ENCODE data around the gene UPK1A. TPM values are rescaled to one million over a fixed set of nuclear protein-coding genes. Genes with fewer than 3 reads are reported as not detected.
A peak's percentile ranks its signal among the peaks of the same experiment; 100 is the strongest.
"Not testable (repeated sequence)": the region's sequence is repeated elsewhere in the genome, so short reads cannot be mapped to it uniquely, and the experiment has no call there.

The UPK1A gene
- total RNA-seq, 1 experiment from 2014 or later = not detected

DNA sequence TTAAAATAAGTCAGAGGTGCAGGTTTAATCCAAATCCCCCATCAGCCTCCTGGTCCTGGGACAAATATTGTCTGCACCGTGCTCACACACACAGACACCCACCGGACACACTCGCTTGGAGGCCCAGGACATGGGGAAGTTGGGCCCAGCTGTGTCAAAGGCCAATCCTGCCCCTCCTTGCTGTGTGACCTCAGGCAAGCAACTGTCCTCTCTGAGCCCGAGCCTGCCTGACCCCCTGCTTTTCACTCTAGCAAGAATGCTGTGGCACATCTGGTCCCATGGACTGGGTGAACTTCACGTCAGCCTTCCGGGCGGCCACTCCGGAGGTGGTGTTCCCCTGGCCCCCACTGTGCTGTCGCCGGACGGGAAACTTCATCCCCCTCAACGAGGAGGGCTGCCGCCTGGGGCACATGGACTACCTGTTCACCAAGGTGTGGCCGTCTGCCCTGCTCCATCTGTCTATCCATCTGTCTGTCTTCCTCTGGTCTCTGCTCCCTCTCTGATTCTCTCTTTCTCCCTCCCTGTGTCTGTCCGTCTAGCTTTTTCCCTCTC, 9.3 kb downstream of the UPK1A start:
- Mint-ChIP-seq H3K27me3 (ENCODE audit: unreplicated experiment) (peaks cover 45% of the 10 kb centered on the region), H3K4me1 (ENCODE audit: low read depth, unreplicated experiment) (peaks cover 9% of the 10 kb centered on the region), H3K9me3 (ENCODE audit: low read depth, unreplicated experiment) (no peaks in the 10 kb centered on the region), H3K27ac (ENCODE audit: unreplicated experiment) (no peak overlapping the region), H3K4me3 (ENCODE audit: low read depth, unreplicated experiment) (no peak overlapping the region), H3K36me3 (ENCODE audit: insufficient read depth, unreplicated experiment) (no peaks in the 10 kb centered on the region)
- CTCF ChIA-PET = no interaction called here
- intact Hi-C loops (cut with micrococcal nuclease; ENCODE audit: unreplicated experiment) = no loop called here
- no TSS peak for BruUV-seq (replicated peaks)
- no peak for DNase-seq
- no peak for TF ChIP-seq CTCF (IDR thresholded peaks at IDR 0.05; ENCODE audit: unreplicated experiment)

GRCh38 chr19:35689836-35690235, 23.5 kb downstream of the UPK1A start:
- no peak for DNase-seq
- no peak for TF ChIP-seq CTCF (IDR thresholded peaks at IDR 0.05; ENCODE audit: unreplicated experiment)
- H3K36me3 Mint-ChIP-seq (ENCODE audit: insufficient read depth, unreplicated experiment) = no peaks in the 10 kb centered on the region
- H3K9me3 Mint-ChIP-seq (ENCODE audit: low read depth, unreplicated experiment) = no peaks in the 10 kb centered on the region
- H3K27ac Mint-ChIP-seq (ENCODE audit: unreplicated experiment) = no peak overlapping the region
- peaks cover 8% of the 10 kb centered on the region for H3K4me1 Mint-ChIP-seq (ENCODE audit: low read depth, unreplicated experiment)
- BruUV-seq (replicated peaks) = no TSS peak
- intact Hi-C loops (cut with micrococcal nuclease; ENCODE audit: unreplicated experiment) = loop anchor here (5.0 kb wide), 1 partner anchor 127 kb away; no protein-coding TSS in a partner anchor
- CTCF ChIA-PET = interaction anchor here (0.7 kb wide), 1 partner anchor 73 kb away, joined by 3 read pairs; no protein-coding TSS in a partner anchor
- H3K4me3 Mint-ChIP-seq (ENCODE audit: low read depth, unreplicated experiment) = no peak overlapping the region
- H3K27me3 Mint-ChIP-seq (ENCODE audit: unreplicated experiment) = no peaks in the 10 kb centered on the region

DNA sequence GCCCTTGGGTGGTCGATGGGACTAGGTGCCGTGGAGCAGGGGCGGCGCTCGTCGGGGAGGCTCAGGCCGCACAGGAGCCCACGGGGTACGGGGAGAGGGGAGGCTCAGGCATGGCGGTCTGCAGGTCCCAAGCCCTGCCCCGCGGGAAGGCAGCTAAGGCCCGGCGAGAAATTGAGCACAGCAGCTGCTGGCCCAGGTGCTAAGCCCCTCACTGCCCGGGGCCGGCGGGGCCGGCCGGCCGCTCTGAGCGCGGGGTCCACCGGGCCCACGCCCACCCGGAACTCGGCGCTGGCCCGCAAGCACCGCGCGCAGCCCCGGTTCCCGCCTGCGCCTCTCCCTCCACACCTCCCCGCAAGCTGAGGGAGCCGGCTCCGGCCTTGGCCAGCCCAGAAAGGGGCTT, 24.8 kb downstream of the UPK1A start:
- CTCF ChIA-PET; H3K4me1 Mint-ChIP-seq (ENCODE audit: low read depth, unreplicated experiment); DNase-seq; H3K4me3 Mint-ChIP-seq (ENCODE audit: low read depth, unreplicated experiment); H3K27ac Mint-ChIP-seq (ENCODE audit: unreplicated experiment); BruUV-seq (replicated peaks); H3K9me3 Mint-ChIP-seq (ENCODE audit: low read depth, unreplicated experiment); H3K36me3 Mint-ChIP-seq (ENCODE audit: insufficient read depth, unreplicated experiment); H3K27me3 Mint-ChIP-seq (ENCODE audit: unreplicated experiment): not testable (repeated sequence)
- intact Hi-C loops (cut with micrococcal nuclease; ENCODE audit: unreplicated experiment) = loop anchor here (5.0 kb wide), 1 partner anchor 126 kb away; no protein-coding TSS in a partner anchor

GRCh38 chr19:35692010-35692409, 25.7 kb downstream of the UPK1A start:
- TF ChIP-seq CTCF (IDR thresholded peaks at IDR 0.05; ENCODE audit: unreplicated experiment) = no peak
- Mint-ChIP-seq H3K27me3 (ENCODE audit: unreplicated experiment) (no peaks in the 10 kb centered on the region), H3K27ac (ENCODE audit: unreplicated experiment) (no peak overlapping the region), H3K9me3 (ENCODE audit: low read depth, unreplicated experiment) (no peaks in the 10 kb centered on the region), H3K4me1 (ENCODE audit: low read depth, unreplicated experiment) (peaks cover 8% of the 10 kb centered on the region), H3K36me3 (ENCODE audit: insufficient read depth, unreplicated experiment) (no peaks in the 10 kb centered on the region), H3K4me3 (ENCODE audit: low read depth, unreplicated experiment) (peak overlapping the region; percentile 9)
- intact Hi-C loops (cut with micrococcal nuclease; ENCODE audit: unreplicated experiment) = loop anchor here (2.0 to 5.0 kb wide), 2 partner anchors 125 to 137 kb away; no protein-coding TSS in a partner anchor
- CTCF ChIA-PET = interaction anchor here (0.7 to 1.0 kb wide), 5 partner anchors 10 to 518 kb away, joined by 3 to 5 read pairs (median 4); partner anchors contain the start of gene KMT2B
- peak; percentile 70 for DNase-seq
- BruUV-seq (replicated peaks) = no TSS peak

- Mint-ChIP-seq H3K36me3 (ENCODE audit: insufficient read depth, unreplicated experiment) (no peaks in the 10 kb centered on the region), H3K4me1 (ENCODE audit: low read depth, unreplicated experiment) (peaks cover 8% of the 10 kb centered on the region), H3K27me3 (ENCODE audit: unreplicated experiment) (no peaks in the 10 kb centered on the region), H3K27ac (ENCODE audit: unreplicated experiment) (no peak overlapping the region), H3K9me3 (ENCODE audit: low read depth, unreplicated experiment) (no peaks in the 10 kb centered on the region), H3K4me3 (ENCODE audit: low read depth, unreplicated experiment) (no peak overlapping the region)
- TF ChIP-seq CTCF (IDR thresholded peaks at IDR 0.05; ENCODE audit: unreplicated experiment) = no peak
- BruUV-seq (replicated peaks) = no TSS peak
- no peak for DNase-seq
- intact Hi-C loops (cut with micrococcal nuclease; ENCODE audit: unreplicated experiment) = loop anchor here (1.0 to 5.0 kb wide), 3 partner anchors 124 to 238 kb away; no protein-coding TSS in a partner anchor
- CTCF ChIA-PET = interaction anchor here (0.9 to 1.2 kb wide), 2 partner anchors 18 to 137 kb away, joined by 3 to 6 read pairs; no protein-coding TSS in a partner anchor
These were observed 27.1 kb downstream of the UPK1A start for GRCh38 chr19:35693422-35693821.

All from Calu3 (cell line).